GM18505 (cell line): ENCODE measurements around the gene RNF34.
"Not testable (repeated sequence)": the region's sequence is repeated elsewhere in the genome, so short reads cannot be mapped to it uniquely, and the experiment has no call there.

Experiments
- ATAC-seq: cut with Tn5 transposase; IDR thresholded peaks from one replicate; pipeline ENCODE4 v1.9.1; 2021; ENCODE audit not compliant: unreplicated experiment
- POLR2A ChIP-seq: IDR thresholded peaks from 4 replicates; pipeline ENCODE4 v1.6.1; 2011; ENCODE audit warnings: borderline replicate concordance; ENCODE audit not compliant: insufficient read depth, insufficient read length; ENCODE audit errors: extremely low read depth

The RNF34 gene

GRCh38 chr12:121399391-121400331, at the start of gene RNF34:
Gene RNF34 (plus strand): TSS chr12:121400118. CDS start chr12:121400213, 95 bp downstream.
- peak; percentile 99 for TF ChIP-seq POLR2A
- ATAC-seq = peak; percentile 91

GRCh38 chr12:121351820-121352681, 47.9 kb upstream of the RNF34 start, which contains the start of gene ANAPC5:
Gene ANAPC5 (minus strand): TSS chr12:121352411. CDS start chr12:121352340, 71 bp downstream.
- peak; percentile 98 for TF ChIP-seq POLR2A
- peak; percentile 96 for ATAC-seq

DNA sequence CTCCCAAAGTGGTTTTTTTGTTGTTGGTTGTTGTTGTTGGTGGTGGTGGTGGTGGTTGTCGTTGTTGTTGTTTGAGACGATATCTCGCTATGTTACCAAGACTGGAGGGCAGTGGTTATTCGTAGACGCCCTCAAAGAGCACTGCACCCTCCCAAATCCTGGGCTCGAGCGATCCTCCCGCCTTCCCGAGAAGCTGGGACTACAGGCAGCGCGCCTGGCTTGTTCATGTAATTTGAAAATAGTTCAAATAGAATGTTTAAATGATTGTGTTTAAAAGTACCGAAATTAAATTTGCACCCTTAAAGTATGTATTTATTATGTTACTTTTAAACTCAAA, 47.3 kb upstream of the RNF34 start:
- no peak for ATAC-seq
- no peak for TF ChIP-seq POLR2A

DNA sequence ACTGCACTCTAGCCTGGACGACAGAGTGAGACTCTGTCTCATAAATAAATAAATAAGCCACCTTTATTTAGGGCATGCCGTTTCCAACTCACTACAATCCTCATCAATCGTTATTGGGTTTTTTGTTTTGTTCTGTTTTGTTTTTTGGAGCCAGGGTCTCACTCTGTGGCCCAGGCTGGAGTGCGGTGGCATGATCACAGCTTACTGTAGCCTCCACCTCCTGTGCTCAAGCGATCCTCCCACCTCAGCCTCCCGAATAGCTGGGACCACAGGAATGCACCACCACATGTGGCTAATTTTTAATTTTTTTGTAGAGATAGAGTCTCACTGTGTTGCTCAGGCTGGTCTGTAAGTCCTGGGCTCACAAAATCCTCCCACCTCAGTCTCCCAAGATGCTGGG, 44.1 kb upstream of the RNF34 start:
- no peak for TF ChIP-seq POLR2A
- no peak for ATAC-seq

- ATAC-seq = no peak
- TF ChIP-seq POLR2A = no peak
These were observed 43.3 kb upstream of the RNF34 start for GRCh38 chr12:121356657-121357056.

GRCh38 chr12:121357331-121357730, 42.6 kb upstream of the RNF34 start:
- TF ChIP-seq POLR2A = no peak

GRCh38 chr12:121358073-121358472, 41.8 kb upstream of the RNF34 start:
- no peak for ATAC-seq
- TF ChIP-seq POLR2A = no peak

More at GRCh38 chr12:121357331-121357730, 42.6 kb upstream of the RNF34 start:
- ATAC-seq = no peak

- TF ChIP-seq POLR2A = no peak
- ATAC-seq = no peak
These were observed 35.2 kb upstream of the RNF34 start for GRCh38 chr12:121364683-121365121.

DNA sequence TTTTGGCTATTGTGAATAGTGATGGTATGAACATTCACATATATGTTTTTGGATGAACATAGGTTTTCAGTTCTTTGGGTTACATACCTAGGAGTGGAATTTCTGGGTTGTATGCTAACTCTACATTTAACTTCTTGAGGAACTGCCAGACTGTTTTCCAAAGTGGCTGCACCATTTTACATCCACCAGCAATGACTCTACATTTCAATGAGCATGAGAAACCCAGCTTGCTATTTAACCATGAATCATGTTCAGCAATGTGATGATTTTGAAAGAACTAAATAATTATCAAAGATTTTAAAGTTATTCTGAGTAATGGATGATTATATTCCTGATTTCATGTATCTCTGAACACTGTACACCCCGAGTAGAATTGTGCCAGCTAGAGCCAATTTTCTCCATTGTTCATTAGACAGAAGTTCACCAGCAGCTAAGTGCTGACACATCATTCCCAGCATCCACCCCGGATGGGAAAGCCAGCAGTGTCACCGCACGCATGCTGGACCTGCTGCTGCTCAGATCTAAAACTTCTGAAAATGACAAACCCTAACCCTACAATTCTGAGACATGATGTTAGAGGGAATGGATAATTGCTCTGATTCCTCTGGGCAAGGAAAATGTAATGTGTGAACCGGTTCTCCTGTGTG, 34.4 kb upstream of the RNF34 start:
- no peak for TF ChIP-seq POLR2A
- no peak for ATAC-seq

DNA sequence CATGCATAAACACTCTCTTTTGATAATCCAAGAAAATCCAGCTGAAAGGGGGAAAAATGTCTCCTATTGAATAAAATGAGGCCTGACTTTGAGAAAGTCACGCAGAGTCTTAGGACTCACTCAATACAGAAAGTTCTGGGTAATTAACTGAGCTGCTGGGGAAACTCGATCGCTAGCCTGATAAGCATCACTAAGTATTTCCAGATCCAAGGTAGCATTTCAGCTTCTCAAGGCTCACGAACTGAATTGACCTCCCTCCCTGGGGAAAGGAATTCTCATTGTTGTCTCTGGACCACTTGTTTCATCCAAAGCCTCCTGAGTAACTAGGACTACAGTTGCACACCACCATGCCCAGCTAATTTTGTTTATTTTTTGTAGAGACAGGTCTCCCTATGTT, 33.9 kb upstream of the RNF34 start:
- no peak for ATAC-seq
- no peak for TF ChIP-seq POLR2A

- no peak for TF ChIP-seq POLR2A
- ATAC-seq = no peak
These were observed 28.5 kb upstream of the RNF34 start for GRCh38 chr12:121371404-121371803.

DNA sequence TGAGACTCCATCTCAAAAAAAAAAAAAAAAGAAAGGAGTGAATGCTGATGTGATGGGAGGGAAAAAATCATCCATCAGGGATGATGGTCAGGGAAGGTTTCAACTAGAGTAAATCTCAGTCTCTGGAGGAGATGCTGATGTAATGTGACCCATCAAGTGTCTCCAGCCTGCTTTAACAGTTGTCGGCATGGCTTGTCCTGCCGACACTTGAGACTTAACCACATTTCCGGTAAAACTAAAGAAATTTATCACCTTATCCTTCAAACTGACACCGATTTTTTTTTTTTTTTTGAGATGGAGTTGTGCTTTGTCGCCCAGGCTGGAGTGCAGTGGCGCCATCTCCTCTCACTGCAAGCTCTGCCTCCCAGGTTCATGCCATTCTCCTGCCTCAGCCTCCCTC, 26.2 kb upstream of the RNF34 start:
- no peak for TF ChIP-seq POLR2A
- no peak for ATAC-seq

GRCh38 chr12:121374336-121374735, 25.6 kb upstream of the RNF34 start:
- not testable (repeated sequence) for ATAC-seq

- not testable (repeated sequence) for ATAC-seq
These were observed 24.9 kb upstream of the RNF34 start for GRCh38 chr12:121374945-121375584.
